GM06990 (cell line): ENCODE data around the gene SCGB3A2.

Source experiments
- DNase-seq: peaks from one replicate; pipeline ENCODE4 v3.0.0-alpha.2; 2011; ENCODE audit not compliant: insufficient read length; ENCODE audit errors: extremely low read depth
- H3K27me3 ChIP-seq: replicated peaks from 2 replicates; pipeline ENCODE4 v1.6.0; 2011; ENCODE audit warnings: low read length; ENCODE audit not compliant: control insufficient read depth, insufficient read depth
- H3K36me3 ChIP-seq: 2 replicates; pipeline ENCODE4 v1.5.1; 2011; ENCODE audit warnings: low read length; ENCODE audit not compliant: control insufficient read depth, insufficient read depth
- H3K4me3 ChIP-seq: replicated peaks from 2 replicates; pipeline ENCODE4 v1.5.1; 2011; ENCODE audit warnings: low read depth, mild to moderate bottlenecking, control low read depth, low read length
- TF ChIP-seq, protein P1 (sequence below): IDR thresholded peaks from 2 replicates; pipeline ENCODE4 v1.5.1; 2011; ENCODE audit warnings: low read length, control low read depth, mild to moderate bottlenecking, inconsistent platforms; ENCODE audit not compliant: insufficient read depth, poor library complexity, severe bottlenecking

The SCGB3A2 gene

DNA sequence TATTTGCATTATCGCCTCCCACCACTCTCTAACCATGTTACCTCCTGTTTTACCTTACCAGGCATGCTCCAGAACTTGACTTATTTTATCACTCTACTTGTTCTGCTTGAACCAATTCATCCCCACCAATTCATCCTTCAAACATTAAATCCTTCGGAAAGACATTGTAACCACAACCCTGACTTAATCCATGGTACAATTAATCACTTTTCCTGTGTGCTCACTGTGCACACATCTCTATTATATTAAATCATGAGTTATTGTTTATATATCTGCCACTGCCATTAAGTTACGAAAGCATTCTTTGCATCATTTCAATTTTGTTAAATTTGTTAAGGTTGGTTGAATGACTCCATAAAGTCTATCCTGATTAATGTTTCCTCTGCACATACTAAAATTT, 35.3 kb downstream of the SCGB3A2 start:
- DNase-seq: no peak
- Histone ChIP-seq H3K27me3 (no peaks in the 10 kb centered on the region), H3K36me3 (no peaks in the 10 kb centered on the region), H3K4me3 (no peak overlapping the region)
- TF ChIP-seq, protein P1, sequence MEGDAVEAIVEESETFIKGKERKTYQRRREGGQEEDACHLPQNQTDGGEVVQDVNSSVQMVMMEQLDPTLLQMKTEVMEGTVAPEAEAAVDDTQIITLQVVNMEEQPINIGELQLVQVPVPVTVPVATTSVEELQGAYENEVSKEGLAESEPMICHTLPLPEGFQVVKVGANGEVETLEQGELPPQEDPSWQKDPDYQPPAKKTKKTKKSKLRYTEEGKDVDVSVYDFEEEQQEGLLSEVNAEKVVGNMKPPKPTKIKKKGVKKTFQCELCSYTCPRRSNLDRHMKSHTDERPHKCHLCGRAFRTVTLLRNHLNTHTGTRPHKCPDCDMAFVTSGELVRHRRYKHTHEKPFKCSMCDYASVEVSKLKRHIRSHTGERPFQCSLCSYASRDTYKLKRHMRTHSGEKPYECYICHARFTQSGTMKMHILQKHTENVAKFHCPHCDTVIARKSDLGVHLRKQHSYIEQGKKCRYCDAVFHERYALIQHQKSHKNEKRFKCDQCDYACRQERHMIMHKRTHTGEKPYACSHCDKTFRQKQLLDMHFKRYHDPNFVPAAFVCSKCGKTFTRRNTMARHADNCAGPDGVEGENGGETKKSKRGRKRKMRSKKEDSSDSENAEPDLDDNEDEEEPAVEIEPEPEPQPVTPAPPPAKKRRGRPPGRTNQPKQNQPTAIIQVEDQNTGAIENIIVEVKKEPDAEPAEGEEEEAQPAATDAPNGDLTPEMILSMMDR: no peak

DNA sequence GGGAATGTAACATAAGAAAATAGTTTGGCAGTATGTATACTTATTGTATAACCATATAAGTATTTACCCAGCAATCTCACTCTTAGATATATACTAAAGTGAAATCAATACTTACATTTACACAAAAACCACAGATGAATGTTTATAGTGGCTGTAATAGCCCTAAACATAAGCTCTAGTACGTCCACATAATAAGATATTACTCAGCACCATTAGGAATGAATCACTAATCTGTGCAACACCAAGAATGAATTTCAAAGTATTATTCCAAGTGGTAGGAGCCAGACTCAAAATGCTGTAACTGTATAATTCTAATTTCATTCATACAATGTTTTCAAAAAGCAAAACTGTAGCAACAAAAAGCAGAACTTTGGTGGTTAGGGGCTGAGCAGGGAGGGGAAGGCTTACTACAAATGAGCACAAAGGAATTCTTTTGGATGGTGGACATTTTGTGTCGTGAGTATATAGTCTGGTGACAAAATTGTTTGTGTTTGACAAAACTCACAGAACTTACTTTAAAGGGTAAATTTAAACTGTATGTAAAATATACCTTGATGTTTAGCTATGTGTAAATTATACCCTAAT, 39.7 kb downstream of the SCGB3A2 start:
- Histone ChIP-seq H3K36me3 (no peaks in the 10 kb centered on the region), H3K4me3 (no peak overlapping the region), H3K27me3 (no peaks in the 10 kb centered on the region)
- TF ChIP-seq, protein P1: no peak
- DNase-seq: no peak

DNA sequence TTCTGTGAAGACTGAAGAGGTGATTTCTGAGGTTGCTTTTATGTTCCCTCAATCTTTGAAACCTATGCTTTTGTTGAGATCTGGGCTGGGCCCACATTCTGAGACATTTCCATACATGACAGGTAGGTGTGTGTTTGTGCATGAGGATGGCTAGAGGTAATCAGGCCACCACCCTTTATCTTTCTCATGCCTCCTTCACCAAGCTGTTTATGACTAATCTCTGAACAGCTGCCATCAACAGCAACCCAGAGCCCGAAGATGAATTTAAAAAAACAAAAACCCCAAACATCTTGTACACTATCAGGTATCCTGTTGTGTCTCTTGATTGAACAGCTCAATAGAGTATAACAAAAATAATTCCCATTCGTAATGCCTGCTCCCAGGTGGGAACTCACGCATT, 40.4 kb downstream of the SCGB3A2 start:
- H3K4me3 ChIP-seq: no peak overlapping the region
- TF ChIP-seq, protein P1: no peak
- no peaks in the 10 kb centered on the region for H3K27me3 ChIP-seq
- H3K36me3 ChIP-seq: no peaks in the 10 kb centered on the region
- DNase-seq: no peak

DNA sequence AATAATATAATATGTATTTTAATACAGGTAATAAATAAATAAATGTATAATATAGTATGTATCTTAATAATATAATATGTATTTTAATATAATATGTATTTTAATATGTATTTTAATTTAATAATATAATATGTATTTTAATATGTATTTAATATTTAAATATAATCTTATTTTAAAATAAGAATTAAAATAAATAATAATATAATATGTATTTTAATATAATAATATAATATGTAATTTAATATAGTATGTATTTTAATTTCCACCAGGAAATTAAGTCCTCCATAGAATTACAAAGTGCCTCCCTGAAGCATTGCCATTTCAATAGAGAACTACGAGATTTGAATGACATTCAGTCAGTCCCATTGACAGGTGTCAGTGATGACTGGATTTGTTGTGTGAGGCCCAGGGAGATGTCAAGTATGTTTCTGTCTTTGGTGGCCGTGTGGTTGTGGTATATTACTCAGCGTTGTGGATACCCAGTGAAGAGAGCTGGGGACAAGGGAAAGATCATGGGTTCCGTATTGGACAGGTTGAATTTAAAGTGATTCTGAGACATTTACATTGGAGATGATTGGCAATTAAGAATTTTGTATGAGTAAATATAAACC, 42.0 kb downstream of the SCGB3A2 start:
- no peaks in the 10 kb centered on the region for H3K27me3 ChIP-seq
- DNase-seq: no peak
- no peaks in the 10 kb centered on the region for H3K36me3 ChIP-seq
- no peak overlapping the region for H3K4me3 ChIP-seq
- TF ChIP-seq, protein P1: no peak

DNA sequence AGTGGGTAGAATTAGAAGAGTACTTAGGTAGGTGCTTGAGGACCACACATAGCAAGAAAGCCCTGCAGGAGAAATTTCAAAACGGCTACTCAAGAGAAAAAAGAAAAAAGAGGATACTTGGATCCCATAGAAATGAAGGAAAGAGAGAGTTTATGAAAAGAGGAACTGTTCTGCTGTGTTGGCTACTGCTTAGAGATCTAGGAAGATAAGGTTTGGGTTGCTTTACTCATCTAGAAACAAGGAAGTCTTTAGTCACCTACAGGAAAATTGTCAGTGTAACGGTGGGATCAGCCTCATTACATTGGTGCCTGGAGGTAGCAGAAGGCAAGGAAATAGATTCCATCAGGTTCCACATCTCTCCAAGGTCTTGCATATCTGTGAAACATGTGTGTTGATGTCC, 42.6 kb downstream of the SCGB3A2 start:
- H3K27me3 ChIP-seq: no peaks in the 10 kb centered on the region
- no peak overlapping the region for H3K4me3 ChIP-seq
- no peak for DNase-seq
- H3K36me3 ChIP-seq: no peaks in the 10 kb centered on the region
- TF ChIP-seq, protein P1: no peak
